SHP77 treated with DMSO at 0.1 percent for 48 hours (cell line): ENCODE data around the gene GAS7.
"Not testable (repeated sequence)": the region's sequence is repeated elsewhere in the genome, so short reads cannot be mapped to it uniquely, and the experiment has no call there.

Source experiments
- DNase-seq: peaks from one replicate; lab custom pipeline; 2025; lab: John Stamatoyannopoulos, UW

GAS7 gene

GRCh38 chr17:10021272-10021984 lies 177.0 kb downstream of the GAS7 start:
- no peak for DNase-seq

GRCh38 chr17:10019941-10020451 lies 178.4 kb downstream of the GAS7 start:
- no peak for DNase-seq

GRCh38 chr17:10018461-10018891 lies 179.9 kb downstream of the GAS7 start:
- no peak for DNase-seq

GRCh38 chr17:10016958-10017570 lies 181.3 kb downstream of the GAS7 start:
- DNase-seq: not testable (repeated sequence)

GRCh38 chr17:10013365-10014112 lies 184.9 kb downstream of the GAS7 start:
- DNase-seq: no peak

- no peak for DNase-seq
These were observed 187.7 kb downstream of the GAS7 start for GRCh38 chr17:10010752-10011151.

GRCh38 chr17:10003705-10004104 lies 194.7 kb downstream of the GAS7 start:
- no peak for DNase-seq

GRCh38 chr17:10002567-10003360 lies 195.6 kb downstream of the GAS7 start:
- DNase-seq: not testable (repeated sequence)

- no peak for DNase-seq
These were observed 197.0 kb downstream of the GAS7 start for GRCh38 chr17:10001306-10001873.

- no peak for DNase-seq
These were observed 198.3 kb downstream of the GAS7 start for GRCh38 chr17:9999919-10000695.

GRCh38 chr17:9998060-9998459 lies 200.3 kb downstream of the GAS7 start:
- no peak for DNase-seq

- DNase-seq: no peak
These were observed 203.6 kb downstream of the GAS7 start for GRCh38 chr17:9994761-9995160.

- DNase-seq: no peak
These were observed 206.6 kb downstream of the GAS7 start for GRCh38 chr17:9991796-9992195.

- DNase-seq: no peak
These were observed 207.1 kb downstream of the GAS7 start for GRCh38 chr17:9991351-9991750.

- DNase-seq: no peak
These were observed 210.4 kb downstream of the GAS7 start for GRCh38 chr17:9987779-9988585.

GRCh38 chr17:9986754-9987382 lies 211.5 kb downstream of the GAS7 start:
- DNase-seq: no peak

- no peak for DNase-seq
These were observed 212.8 kb downstream of the GAS7 start for GRCh38 chr17:9985646-9986045.

GRCh38 chr17:9984768-9985167 lies 213.6 kb downstream of the GAS7 start:
- DNase-seq: no peak

GRCh38 chr17:9982159-9982558 lies 216.2 kb downstream of the GAS7 start:
- DNase-seq: no peak
